HG03571 (cell line): ENCODE data around the gene CST6.
"Not testable (repeated sequence)": the region's sequence is repeated elsewhere in the genome, so short reads cannot be mapped to it uniquely, and the experiment has no call there.

Experiments
- ATAC-seq: cut with Tn5 transposase; IDR thresholded peaks from one replicate; pipeline ENCODE4 v1.9.1; 2021; ENCODE audit not compliant: unreplicated experiment

Gene CST6

DNA sequence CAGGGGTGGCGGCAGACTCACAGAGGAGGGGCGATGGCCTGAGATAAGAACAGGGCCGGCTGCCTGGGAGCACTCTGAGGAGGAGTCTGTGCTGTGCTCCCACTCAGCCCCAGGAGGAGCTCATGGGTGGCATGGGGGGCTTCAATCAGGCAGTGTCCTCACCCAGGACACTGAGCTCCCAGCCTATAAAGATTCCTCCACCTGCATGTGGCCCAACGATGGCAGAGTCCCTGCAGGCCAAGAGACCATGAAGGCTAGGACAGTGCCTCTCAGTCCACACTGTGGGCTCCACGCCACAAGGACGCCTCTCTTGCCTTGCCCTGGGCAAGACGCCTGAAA is 1.9 kb downstream of the CST6 start:
- no peak for ATAC-seq

DNA sequence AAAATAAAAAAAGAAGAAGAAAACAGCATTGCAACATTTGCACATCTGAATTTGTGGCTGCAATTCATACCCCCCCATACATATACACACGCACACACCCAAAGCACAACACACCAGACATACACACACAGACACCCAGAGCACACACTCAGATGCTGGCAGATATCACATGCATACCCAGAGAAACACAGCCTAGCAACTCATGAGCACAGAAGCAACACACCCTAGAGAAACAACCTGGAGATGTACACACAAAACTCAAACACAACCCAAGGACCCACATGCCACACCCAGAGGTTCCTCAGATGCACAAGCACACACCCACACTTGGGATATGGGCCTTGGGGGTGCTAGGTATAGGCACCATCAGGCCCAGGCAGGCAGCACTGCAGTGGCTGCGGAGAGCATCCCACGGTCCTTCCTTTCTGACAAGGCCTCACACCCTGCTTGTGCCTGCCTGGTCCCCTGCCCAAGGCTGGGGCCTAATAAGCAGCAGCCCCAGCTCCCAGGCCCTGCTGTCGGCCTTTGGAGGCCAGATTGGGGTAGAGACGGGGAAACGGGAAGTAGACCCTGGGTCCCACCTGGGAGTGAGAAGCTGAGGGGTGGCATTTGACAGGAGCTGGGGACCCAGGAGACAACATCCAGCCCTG is 3.1 kb downstream of the CST6 start:
- ATAC-seq: no peak

- no peak for ATAC-seq
Measured at GRCh38 chr11:66015454-66015881, 3.7 kb downstream of the CST6 start.

GRCh38 chr11:66015936-66016792 is 4.4 kb downstream of the CST6 start:
- no peak for ATAC-seq

- no peak for ATAC-seq
Measured at GRCh38 chr11:66016793-66017177, 5.0 kb downstream of the CST6 start.

- no peak for ATAC-seq
Measured at GRCh38 chr11:66017321-66017720, 5.5 kb downstream of the CST6 start.

GRCh38 chr11:66020212-66020611 is 8.4 kb downstream of the CST6 start:
- ATAC-seq: no peak

GRCh38 chr11:66020618-66021357 is 9.0 kb downstream of the CST6 start:
- no peak for ATAC-seq

DNA sequence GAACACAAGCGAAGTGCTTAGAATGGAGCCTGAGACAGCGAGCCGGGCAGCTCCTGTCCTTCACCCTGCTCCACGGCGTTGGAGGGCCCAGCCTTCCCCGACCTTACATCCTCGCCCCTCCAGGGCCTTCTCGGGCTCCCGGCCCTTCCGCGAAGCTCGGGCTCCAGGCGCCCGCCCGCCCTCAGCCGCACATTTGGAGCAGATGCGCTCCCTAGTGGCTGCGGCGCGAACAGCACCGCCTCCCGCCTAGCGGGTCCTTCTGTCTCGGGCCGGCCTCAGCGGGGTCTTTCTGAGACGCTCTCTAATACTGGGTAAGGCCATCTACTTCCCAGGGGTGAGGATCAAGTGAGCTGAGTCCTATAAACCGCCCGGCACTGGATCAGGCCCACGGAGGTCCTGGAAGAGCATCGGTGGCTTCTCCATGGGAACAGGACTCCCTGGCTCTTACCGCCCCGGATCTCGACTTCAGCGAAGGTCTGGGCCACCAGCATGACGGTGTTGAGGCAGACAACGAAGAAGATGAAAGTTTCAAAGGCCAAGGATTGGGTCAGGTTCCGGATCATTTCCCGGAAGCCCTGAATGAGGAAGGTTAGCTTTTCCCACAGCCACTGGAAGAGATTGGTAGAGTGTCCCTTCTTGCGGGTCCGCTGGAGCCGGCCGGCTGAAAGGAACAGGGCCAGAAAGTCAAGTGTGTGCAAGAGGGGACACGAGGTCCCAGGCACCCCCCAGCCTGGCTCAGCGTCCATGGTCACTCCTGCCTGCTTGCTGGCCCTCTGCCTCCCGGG is 10.8 kb downstream of the CST6 start:
- no peak for ATAC-seq

GRCh38 chr11:66023186-66023440 is 11.3 kb downstream of the CST6 start:
- ATAC-seq: not testable (repeated sequence)

- no peak for ATAC-seq
Measured at GRCh38 chr11:66026017-66026529, 14.3 kb downstream of the CST6 start, which contains the start of gene CATSPER1. TSS of gene CATSPER1 (minus strand) at chr11:66026479. CDS start at chr11:66026379, 100 bp downstream.

- ATAC-seq: no peak
Measured at GRCh38 chr11:66032957-66033735, 21.3 kb downstream of the CST6 start.

GRCh38 chr11:66035653-66036333 is 24.0 kb downstream of the CST6 start:
- no peak for ATAC-seq

DNA sequence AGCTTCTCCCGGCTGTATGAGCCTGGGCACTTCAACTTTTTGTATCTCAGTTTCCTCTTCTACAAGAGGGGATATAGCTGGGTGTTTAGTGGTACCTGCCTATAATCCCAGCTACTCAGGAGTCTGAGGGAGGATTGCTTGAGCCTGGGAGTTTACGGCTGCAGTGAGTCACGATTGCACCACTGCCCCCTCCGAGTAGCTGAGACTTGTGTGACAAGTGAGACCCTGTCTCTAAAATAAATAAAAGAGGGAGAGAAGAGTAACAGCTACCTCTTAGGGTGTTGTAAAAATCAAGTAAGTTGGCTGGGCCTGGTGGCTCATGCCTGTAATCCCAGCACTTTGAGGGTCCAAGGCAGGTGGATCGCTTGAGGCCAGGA is 24.5 kb downstream of the CST6 start:
- no peak for ATAC-seq

DNA sequence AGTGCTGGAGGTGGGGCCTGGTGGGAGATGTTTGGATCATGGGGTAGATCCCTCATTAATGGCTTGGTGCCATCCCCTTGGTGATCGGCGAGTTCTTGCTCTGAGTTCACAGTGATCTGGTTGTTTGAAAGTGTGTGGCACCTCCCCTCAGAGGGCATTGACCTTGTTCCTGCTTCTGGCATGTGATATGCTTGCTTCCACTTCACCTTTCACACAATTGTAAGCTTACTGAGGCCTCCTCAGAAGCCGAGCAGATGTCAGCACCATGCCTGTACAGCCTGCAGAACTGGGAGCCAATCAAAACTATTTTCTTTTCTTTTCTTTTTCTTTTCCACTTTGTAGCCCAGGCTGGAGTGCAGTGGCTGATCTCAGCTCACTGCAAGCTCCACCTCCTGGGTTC is 25.5 kb downstream of the CST6 start:
- ATAC-seq: no peak

GRCh38 chr11:66039765-66040164 is 28.0 kb downstream of the CST6 start:
- no peak for ATAC-seq

DNA sequence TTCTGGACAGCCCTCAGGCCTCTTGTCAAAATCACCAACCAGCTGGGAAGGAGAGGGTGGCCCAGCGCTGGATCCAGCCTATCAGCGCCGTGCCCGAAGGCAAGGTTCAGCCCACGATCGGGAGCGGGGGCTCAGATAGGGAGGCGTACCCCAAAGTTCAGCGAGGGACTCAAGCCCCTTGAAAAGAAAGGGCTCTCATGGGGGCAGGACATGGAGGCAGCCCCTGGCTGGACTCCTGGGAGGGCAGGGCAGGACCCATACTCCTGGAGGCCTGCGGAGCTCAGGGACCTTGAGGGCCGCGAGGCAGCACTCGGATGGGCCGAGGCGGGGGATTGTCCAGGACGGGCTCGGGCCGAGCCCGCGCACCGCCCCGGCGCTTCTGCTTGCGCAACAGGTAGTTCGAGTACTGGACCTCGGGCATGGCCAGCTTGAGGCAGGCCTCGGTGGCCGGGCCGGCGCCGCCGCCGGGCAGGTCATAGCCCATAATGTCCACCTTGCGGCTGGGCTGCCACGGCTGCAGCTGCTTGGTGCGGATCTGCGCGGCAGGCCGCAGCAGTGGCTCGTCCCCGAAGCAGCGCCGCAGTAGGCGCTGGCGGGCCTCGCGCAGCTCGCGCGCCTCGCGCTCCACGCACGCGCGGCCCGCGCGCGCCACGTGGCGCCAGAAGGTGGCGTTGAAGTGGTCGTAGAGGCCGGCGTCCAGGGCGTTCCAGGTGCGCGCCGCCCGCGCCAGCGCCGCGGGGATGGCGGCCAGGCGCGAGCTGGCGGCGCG is 30.6 kb downstream of the CST6 start:
- ATAC-seq: no peak

GRCh38 chr11:66042996-66043906 is 31.4 kb downstream of the CST6 start:
- ATAC-seq: no peak
